HG02870 (cell line): ENCODE data around the gene BNC2.
"Not testable (repeated sequence)": the region's sequence is repeated elsewhere in the genome, so short reads cannot be mapped to it uniquely, and the experiment has no call there.

Experiments
- ATAC-seq: cut with Tn5 transposase; IDR thresholded peaks from one replicate; pipeline ENCODE4 v1.9.1; 2021; ENCODE audit warnings: mild to moderate bottlenecking, moderate library complexity; ENCODE audit not compliant: unreplicated experiment

Gene BNC2

GRCh38 chr9:16480584-16480983 is 389.9 kb downstream of the BNC2 start:
- not testable (repeated sequence) for ATAC-seq

DNA sequence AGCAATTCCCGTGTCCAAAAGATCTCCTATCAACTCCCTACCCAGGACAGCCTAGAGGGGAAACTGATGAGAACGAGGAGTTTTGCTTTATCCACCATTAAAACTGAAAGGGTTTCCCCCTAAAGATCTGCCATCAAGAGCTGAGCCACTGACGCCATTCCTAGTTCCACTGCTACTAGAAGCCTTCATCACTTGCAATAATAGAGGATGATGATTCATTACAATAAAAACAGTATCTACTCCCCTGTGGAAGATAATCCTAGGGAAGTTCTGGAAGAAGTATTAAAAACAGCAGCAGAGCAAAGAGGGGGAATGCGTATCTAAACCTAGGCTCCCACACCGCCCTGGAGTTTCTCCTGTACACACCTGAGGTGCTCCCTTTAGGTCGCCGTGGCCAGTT is 394.5 kb downstream of the BNC2 start:
- no peak for ATAC-seq

DNA sequence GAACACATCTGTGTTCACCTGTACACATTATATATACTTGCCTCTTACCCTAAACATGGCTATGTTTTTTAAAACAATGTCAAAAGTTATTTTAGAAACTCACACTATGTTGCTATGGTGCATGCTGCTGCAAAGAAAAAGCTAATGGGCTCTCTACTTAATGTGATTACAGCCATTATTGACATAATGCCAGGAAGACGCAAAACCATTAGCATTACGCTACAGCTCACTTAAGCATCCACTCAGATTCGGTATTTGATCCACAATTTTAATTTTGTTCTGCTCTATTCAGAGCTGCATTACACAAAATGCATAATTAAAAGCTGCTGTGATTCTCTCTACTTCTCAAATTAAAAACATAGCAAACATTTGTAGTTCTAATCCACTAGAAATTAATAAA is 395.2 kb downstream of the BNC2 start:
- no peak for ATAC-seq

DNA sequence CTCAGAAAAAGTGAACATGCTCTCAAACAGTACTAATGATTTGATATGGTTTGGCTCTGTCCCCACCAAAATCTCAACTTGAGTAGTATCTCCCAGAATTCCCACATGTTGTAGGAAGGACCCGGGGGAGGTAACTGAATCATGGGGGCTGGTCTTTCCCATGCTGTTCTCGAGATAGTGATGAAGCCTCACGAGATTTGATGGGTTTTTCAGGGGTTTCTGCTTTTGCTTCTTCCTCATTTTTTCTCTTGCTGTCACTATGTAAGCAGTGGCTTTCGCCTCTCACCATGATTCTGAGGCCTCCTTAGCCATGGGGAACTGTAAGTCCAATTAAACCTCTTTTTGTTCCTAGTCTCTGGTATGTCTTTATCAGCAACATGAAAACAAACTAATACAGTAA is 401.3 kb downstream of the BNC2 start:
- no peak for ATAC-seq

- ATAC-seq, result no peak
Observed at GRCh38 chr9:16461851-16462250, 408.6 kb downstream of the BNC2 start.

GRCh38 chr9:16461137-16461840 is 409.2 kb downstream of the BNC2 start:
- peak; percentile 30 for ATAC-seq

DNA sequence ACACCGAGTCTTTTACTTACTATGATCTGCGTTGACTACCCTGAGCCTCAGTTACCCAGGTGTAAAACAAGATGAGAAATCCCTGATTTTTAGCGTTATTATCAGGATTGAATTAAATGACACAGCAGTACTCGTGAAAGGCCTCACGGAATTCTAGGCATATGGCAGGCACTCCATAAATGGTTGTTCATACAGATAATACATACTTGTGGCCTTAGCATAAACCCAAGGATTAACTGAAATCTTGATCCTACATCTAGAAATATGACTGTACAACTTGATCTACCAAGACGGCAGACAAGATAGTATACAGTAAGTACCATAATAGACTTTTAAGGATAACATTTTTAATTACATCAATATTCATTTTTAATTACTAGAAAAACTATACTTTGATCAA is 409.8 kb downstream of the BNC2 start:
- no peak for ATAC-seq

DNA sequence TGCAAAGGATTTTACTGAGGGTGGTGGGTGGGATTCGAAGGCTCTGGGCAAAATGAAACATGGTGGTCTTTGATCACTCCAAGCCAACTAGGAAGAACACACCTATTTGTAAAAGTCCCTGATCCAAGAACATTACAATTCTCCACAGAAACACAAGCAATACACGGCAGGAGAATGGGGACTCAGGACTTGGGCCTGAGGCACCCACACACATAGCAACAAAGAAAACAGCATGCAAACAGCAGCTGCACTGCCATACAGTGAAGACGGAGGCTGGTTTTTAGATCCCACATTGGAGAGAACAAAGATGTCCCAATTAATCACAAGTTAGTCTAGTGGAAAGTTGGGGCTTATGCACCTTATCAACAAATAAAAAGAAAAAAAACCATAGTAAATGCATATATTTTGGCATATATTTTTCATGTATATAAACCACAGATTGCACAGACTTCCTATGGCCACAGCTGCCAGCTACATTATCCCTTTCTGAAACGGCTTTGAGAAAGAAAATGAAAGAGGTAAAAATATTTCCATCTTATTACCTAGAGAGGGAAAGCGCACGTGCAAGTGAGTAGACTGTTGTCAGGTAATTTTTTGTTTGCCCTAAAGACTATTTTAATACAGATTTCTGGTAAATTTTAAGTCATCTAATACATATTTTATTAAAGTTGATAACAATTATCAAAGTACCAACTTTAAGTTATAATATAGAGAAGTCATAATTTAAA is 410.9 kb downstream of the BNC2 start:
- ATAC-seq, result peak; percentile 52

DNA sequence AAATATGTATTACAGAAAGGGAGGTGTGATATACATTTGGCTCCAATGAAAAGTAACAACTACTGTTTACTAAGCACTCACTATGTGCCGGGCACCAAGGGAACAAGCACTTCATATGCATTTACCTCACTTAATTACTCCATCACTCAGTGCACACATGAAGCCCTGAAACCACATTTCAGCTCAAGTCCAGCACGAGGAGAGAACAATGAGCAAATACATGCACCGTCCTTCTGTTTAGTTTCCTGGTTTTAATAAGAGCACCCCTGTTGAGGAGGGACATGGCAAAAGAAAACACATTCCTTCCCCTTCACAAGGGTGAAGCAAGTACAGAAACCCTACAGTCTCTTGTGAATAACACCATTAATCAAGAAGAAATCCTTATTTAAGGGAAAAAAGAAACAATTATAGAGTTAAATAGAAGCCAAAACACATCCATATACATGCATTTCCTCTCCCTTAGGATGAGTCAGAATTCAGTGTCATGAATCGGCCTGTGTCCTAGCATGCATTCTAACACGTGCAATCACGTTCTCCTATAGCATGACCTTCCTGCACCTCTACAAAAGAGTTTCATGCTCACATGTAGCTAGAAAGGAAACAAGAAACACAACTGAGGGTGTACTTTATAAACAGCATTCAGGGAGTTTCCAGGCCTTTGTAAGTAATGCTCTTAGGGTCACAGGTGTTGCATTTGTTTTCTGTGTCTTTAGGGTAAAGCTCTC is 411.6 kb downstream of the BNC2 start:
- ATAC-seq, result peak; percentile 77

DNA sequence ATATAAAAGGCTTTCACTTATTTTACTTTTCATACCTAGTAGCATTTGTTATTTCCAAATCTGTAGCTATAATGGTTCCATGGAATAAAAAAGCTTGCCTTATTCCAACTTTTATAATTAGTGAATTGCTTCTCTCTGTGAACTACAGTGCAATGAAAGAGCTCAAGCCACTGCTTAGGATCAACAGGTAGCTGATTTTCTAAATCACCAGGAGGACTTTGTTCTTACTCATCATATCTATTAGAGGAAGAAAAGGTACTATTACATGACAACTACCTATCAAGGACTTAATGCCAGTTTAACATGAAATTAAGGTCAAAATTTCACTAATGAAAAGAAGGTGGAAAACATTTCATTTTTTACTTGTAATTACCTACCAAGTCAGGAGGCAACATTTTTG is 414.6 kb downstream of the BNC2 start:
- ATAC-seq, result no peak

DNA sequence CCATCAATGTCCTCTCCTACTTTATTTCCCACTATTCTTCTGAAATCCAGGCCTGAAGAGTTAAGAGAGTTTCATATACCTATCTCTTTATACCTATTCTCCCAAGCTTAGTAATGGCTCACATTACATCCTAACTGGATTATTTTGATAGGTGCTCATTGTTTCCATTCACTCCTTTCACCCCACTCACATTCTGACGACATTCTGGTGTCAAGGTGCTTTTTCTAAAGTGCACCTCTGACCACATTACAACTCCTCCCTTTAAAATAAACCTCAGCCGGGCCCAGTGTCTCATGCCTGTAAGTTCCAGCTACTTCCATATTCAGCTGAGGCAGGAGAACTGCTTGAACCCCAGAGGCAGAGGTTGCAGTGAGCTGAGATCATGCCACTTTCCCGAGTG is 417.1 kb downstream of the BNC2 start:
- ATAC-seq, result no peak

DNA sequence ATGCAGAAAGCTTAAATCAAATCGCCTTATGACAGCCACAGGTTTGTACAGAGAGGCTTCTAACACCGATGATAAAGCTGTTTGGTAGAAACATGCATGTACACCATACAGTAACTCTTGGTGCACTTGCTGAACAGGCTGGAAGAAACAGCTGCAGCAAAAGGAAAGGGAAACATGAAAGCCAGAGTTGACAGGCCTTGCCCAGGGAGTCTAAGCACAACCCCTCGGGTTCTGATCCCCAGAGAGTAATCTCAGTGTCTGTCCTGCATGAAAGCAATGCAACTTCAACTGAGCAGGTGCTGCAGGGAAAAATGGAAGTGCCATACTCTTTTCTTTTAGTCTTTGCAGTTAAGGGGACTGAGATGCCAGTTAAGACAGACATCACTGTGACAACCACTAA is 419.9 kb downstream of the BNC2 start:
- peak; percentile 52 for ATAC-seq

- ATAC-seq, result no peak
Observed at GRCh38 chr9:16450043-16450442, 420.4 kb downstream of the BNC2 start.

GRCh38 chr9:16449076-16449730 is 421.3 kb downstream of the BNC2 start:
- no peak for ATAC-seq

DNA sequence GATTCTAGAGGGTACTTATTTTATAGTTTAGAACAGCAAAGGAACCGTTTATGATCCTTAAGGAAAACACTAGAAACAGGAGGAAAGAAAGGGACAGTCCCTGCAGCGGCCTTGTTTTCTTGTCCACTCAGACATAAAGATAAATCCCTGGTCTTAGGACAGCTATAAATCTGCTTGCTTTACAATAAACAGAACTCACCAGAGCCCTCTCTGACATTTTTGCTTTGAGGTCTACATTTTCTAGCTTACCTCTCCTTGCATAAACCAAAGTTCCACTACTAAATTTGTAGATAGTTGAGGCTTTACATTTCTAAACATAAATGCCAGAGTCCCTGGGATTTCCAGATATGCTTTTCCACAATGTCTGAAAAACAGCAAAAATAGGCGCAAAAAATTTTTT is 422.5 kb downstream of the BNC2 start:
- ATAC-seq, result no peak

DNA sequence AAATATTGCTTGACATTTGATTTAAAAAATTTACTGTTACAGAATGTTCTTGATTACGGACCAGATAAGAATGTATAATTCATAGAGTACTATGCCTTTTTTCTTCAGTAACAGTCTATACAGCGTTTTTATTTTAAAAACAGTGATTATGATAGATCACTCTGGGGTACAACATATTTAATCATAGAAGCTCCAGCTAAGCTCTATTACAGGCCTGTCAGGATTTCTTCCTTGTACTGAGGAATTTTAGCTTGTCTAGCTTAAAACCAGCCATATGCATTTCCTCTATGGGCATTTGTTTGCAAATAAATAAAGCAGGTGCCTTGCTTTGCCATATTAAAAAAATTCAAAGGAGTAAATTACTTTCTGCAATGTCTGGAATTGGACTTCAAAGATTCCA is 423.8 kb downstream of the BNC2 start:
- no peak for ATAC-seq

DNA sequence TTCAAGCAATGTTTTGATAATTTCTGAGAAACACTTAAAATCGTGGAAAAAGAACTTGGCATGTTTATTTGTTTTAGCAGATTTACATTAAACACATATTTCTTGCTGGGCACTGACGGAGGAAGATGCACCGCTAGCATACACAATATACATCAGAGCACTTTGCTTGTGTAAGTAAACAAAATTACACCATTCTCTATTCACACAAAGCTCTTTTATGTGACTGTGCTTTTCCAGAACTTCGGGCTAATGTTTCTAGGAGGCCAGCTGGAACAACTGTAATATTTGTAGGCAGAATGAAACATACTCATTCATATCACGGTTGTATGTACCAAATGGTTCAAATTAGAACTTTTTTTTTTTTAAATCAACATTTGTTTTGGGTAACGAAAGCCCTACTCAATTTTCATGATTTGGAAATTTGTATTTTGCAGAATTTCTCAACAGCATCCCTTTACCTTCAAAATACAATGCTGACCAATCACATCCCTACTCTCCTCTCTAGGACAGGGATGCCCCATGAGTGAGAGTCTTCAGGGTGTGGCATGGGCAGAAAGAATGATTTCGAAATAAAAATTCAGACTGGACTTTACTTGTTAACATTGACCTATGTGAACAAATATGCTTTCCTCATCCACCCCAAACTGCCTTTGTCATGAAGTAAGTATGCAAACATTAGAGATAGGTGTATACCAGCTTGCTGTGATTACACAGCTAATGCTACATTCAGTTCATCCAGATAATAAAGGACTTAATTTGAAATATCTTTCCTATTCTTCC is 425.1 kb downstream of the BNC2 start:
- ATAC-seq, result no peak

GRCh38 chr9:16442622-16443021 is 427.8 kb downstream of the BNC2 start:
- ATAC-seq, result no peak

DNA sequence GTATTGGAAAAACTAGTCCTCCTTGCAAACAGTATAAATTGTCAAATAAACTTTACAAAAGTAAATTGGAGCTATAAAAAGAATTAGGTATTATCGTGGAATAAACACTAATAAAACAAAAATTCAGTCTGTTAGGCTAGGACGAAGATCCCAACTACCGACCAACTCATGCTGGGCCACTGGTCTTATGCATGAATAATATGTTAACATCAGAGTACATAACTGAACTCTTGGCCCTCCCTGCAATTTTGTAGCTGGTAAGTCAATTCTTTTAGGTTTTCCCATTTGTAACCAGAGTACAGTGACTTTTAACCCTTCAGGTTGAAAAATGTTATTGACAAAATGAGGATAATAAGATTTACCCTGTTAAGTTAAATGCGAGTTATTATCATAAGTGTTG is 428.7 kb downstream of the BNC2 start:
- no peak for ATAC-seq

DNA sequence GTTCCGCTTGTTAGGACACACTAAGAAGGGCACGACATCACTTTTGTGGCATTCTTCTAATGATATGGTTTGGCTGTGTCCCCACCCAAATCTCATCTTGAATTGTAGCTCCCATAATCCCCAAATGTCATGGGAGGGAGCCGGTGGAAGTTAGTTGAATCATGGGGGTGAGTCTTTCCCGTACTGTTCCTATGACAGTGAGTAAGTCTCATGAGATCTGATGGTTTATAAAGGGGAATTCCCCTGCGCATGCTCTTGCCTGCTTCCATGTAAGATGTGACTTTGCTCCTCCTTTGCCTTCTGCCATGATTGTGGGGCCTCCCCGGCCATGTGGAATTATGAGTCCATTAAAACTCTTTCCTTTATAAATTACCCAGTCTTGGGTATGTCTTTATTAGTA is 431.6 kb downstream of the BNC2 start:
- ATAC-seq, result not testable (repeated sequence)

GRCh38 chr9:16436545-16436944 is 433.9 kb downstream of the BNC2 start:
- no peak for ATAC-seq
